ENCODE data around the gene MLN.

DNA sequence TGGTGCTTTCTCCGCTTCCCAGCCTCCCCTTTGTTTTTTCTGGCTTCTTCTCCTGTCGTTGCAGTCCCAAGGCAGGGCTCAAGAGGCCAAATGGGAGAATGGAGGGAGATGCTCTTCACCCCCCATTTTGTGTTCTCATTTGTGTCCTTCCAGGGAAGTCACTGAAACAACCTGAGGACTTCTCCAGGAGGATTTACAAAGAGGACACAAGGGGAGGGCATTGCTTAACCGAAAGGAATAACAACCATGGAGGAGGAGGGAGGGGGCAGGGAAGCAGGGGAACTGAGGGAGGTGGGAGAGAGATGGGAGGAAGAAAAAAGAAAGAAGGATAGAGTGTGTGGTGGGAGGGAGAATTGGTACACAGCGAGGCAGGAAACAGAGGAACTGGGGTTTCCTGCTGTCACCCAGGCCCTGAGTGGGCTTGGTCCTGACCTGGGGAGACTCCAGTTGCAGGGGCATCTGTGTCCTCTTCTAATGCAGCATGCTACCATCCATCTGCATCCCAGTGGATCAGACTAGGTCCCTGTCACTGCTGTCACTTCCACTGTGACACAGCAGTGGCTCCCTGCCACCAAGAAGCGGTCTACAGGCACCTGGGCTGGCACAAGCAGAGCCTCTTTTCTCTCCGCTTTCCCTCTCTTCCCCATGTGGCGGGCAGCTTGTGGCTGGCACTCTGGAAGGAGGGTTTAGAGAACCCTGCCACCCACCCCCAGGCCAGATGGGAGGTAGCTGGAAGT lies 17.1 kb upstream of the MLN start:
- TF ChIP-seq, protein P1, sequence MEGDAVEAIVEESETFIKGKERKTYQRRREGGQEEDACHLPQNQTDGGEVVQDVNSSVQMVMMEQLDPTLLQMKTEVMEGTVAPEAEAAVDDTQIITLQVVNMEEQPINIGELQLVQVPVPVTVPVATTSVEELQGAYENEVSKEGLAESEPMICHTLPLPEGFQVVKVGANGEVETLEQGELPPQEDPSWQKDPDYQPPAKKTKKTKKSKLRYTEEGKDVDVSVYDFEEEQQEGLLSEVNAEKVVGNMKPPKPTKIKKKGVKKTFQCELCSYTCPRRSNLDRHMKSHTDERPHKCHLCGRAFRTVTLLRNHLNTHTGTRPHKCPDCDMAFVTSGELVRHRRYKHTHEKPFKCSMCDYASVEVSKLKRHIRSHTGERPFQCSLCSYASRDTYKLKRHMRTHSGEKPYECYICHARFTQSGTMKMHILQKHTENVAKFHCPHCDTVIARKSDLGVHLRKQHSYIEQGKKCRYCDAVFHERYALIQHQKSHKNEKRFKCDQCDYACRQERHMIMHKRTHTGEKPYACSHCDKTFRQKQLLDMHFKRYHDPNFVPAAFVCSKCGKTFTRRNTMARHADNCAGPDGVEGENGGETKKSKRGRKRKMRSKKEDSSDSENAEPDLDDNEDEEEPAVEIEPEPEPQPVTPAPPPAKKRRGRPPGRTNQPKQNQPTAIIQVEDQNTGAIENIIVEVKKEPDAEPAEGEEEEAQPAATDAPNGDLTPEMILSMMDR (IDR thresholded peaks at IDR 0.05 in 8 of 11, conservative IDR thresholded peaks at IDR 0.05 in 3 of 11) = no peak
- TF ChIP-seq POLR2AphosphoS5 (IDR thresholded peaks at IDR 0.05) (no peak), POLR2A (IDR thresholded peaks at IDR 0.05) (no peak)
